ENCODE measurements around the gene PRCP.

DNA sequence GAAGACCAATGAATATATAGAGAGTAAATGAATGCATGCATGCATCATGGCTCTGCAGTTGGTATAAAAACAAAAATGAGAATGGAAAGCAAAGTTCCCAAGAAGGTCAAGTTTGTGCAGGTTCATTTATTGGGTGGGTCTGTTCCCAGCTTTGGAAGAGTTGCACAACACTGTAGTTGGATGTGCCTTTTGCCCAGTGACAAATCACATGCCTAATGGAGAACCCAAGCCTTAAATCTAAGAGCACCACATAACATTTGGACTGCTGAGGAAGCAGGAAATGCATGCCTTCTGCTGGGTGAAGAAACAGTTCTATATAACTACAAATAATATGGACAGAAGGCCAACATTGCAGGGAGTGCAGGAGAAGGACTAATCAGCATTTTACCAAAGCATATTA is 30.6 kb downstream of the PRCP start:
- TF ChIP-seq POLR2A (IDR thresholded peaks at IDR 0.05; ENCODE audit: low read length) (no peak), GATA1 (IDR thresholded peaks at IDR 0.05; ENCODE audit: low read depth, low read length) (no peak)
